CD4-positive, alpha-beta T cell (primary cell): Measurements from ENCODE around the gene SKIC2. TPM values are rescaled to one million over a fixed set of nuclear protein-coding genes. Genes with fewer than 3 reads are reported as not detected.
"Not testable (repeated sequence)": the region's sequence is repeated elsewhere in the genome, so short reads cannot be mapped to it uniquely, and the experiment has no call there.

Experiments
- ATAC-seq: fragments of 200-7000 bp; cut with Tn5 transposase; one replicate; pipeline ENCODE4 v1.10.0; 2022; ENCODE audit warnings: mild to moderate bottlenecking; ENCODE audit not compliant: poor library complexity
- CTCF ChIA-PET: fragments of 350-600 bp; sonication (Branson Sonifier 250); formaldehyde crosslinking; loops from one replicate; lab custom pipeline; 2021; ENCODE audit warnings: antibody characterized with exemption, inconsistent platforms; lab: Charles Lee
- POLR2A ChIA-PET: fragments of 350-600 bp; sonication (Branson Sonifier 250); formaldehyde crosslinking; loops from one replicate; lab custom pipeline; 2021; ENCODE audit warnings: antibody characterized with exemption, inconsistent platforms; lab: Charles Lee
- DNase-seq, 14 experiments: peaks; one replicate each; pipeline ENCODE4 v3.0.0-alpha.2; 2013 to 2020; ENCODE audit warnings: mixed read lengths in 2 of 14
- H3K27ac ChIP-seq, 2 donors: one replicate each; pipeline versions ENCODE4 v1.5.1 to v1.7.0; 2013; ENCODE audit warnings: low read length in 2 of 2, low read depth in 1 of 2, mild to moderate bottlenecking in 1 of 2
- H3K27me3 ChIP-seq, 2 experiments: 1 replicate in 1 of 2; 2 replicates in 1 of 2; pipeline versions ENCODE4 v1.6.1 to v1.7.0; 2013; ENCODE audit warnings: low read length in 2 of 2, control low read depth in 1 of 2, mild to moderate bottlenecking in 1 of 2, moderate library complexity in 1 of 2; ENCODE audit not compliant: insufficient read depth in 2 of 2, control insufficient read depth in 1 of 2
- H3K36me3 ChIP-seq: one replicate; pipeline ENCODE4 v1.6.1; 2013; ENCODE audit warnings: low read length, control low read depth; ENCODE audit not compliant: insufficient read depth
- H3K4me1 ChIP-seq: one replicate; pipeline ENCODE4 v1.6.1; 2013; ENCODE audit warnings: low read length, control low read depth; ENCODE audit not compliant: insufficient read depth
- H3K4me3 ChIP-seq: one replicate; pipeline ENCODE4 v1.5.1; 2013; ENCODE audit warnings: mild to moderate bottlenecking, low read length, moderate library complexity
- H3K9me3 ChIP-seq, 2 experiments: 1 replicate in 1 of 2; 2 replicates in 1 of 2; pipeline versions ENCODE4 v1.6.1 to v1.7.0; 2013; ENCODE audit warnings: low read length in 2 of 2, mild to moderate bottlenecking in 2 of 2, control low read depth in 1 of 2, moderate library complexity in 1 of 2; ENCODE audit not compliant: control insufficient read depth in 1 of 2, insufficient read depth in 1 of 2
- H3K27ac Mint-ChIP-seq: one replicate; pipeline ENCODE4 v1.8.0; 2020; ENCODE audit warnings: mixed read lengths
- H3K27me3 Mint-ChIP-seq: one replicate; pipeline ENCODE4 v1.8.0; 2021; ENCODE audit warnings: mixed read lengths
- H3K36me3 Mint-ChIP-seq: one replicate; pipeline ENCODE4 v1.8.0; 2021; ENCODE audit warnings: low read depth, mixed read lengths
- H3K4me1 Mint-ChIP-seq: one replicate; pipeline ENCODE4 v1.8.0; 2021; ENCODE audit warnings: low read depth, mixed read lengths
- H3K4me3 Mint-ChIP-seq: one replicate; pipeline ENCODE4 v1.8.0; 2020; ENCODE audit warnings: mild to moderate bottlenecking, mixed read lengths
- H3K9me3 Mint-ChIP-seq: one replicate; pipeline ENCODE4 v1.8.0; 2020; ENCODE audit warnings: mixed read lengths
- CTCF ChIP-seq: fragments of 200-600 bp; IDR thresholded peaks from one replicate; pipeline ENCODE4 v1.8.0; 2022; ENCODE audit warnings: antibody characterized with exemption, mild to moderate bottlenecking
- intact Hi-C, 2 experiments: fragments of 100-400 bp; cut with DNase I in 1 of 2; cut with micrococcal nuclease in 1 of 2; formaldehyde crosslinking; loops; one replicate each; pipeline versions ENCODE4 v1.15.1 to v1.9.0; 2023 to 2025; cut with DNase I, micrococcal nuclease
- total RNA-seq, 174 experiments: library from RNA in 2 of 174; stranded (reverse) in 2 of 174; gene quantifications; one replicate each; pipeline ENCODE4 v1.2.3 and lab custom pipeline; 2021 to 2026

SKIC2 gene
- total RNA-seq, 2 experiments from 2014 or later = 133 to 141 TPM

GRCh38 chr6:31977816-31978431, 18.9 kb downstream of the SKIC2 start:
- no peak overlapping the region for H3K4me3 Mint-ChIP-seq

GRCh38 chr6:31978831-31979230, 19.9 kb downstream of the SKIC2 start:
- no peak for DNase-seq
- Mint-ChIP-seq H3K9me3 (no peaks in the 10 kb centered on the region), H3K4me3 (peak overlapping the region; percentile 20), H3K27me3 (no peaks in the 10 kb centered on the region), H3K27ac (peak overlapping the region; percentile 80), H3K36me3 (peaks cover 4% of the 10 kb centered on the region), H3K4me1 (peaks cover 18% of the 10 kb centered on the region)
- POLR2A ChIA-PET = no interaction called here
- no peak for TF ChIP-seq CTCF
- CTCF ChIA-PET = no interaction called here
- intact Hi-C loops = loop anchor here in 1 of 2 experiments (10.0 kb wide), 2 partner anchors 196 to 824 kb away; partner anchors contain the start of genes AGPAT1, CCHCR1, RNF5 and TCF19
- no peaks in the 10 kb centered on the region for H3K27me3 ChIP-seq
- H3K4me3 ChIP-seq = no peak overlapping the region
- no peaks in the 10 kb centered on the region for H3K36me3 ChIP-seq
- no peaks in the 10 kb centered on the region for H3K9me3 ChIP-seq
- ATAC-seq = no peak
- H3K27ac ChIP-seq = peak overlapping the region; percentile 35 to 60
- peaks cover 15% of the 10 kb centered on the region for H3K4me1 ChIP-seq

More at GRCh38 chr6:31977816-31978431, 18.9 kb downstream of the SKIC2 start:
- Mint-ChIP-seq H3K4me1 (peaks cover 27% of the 10 kb centered on the region), H3K36me3 (peaks cover 10% of the 10 kb centered on the region), H3K27ac (peak overlapping the region; percentile 80), H3K27me3 (no peaks in the 10 kb centered on the region), H3K9me3 (no peaks in the 10 kb centered on the region)
- intact Hi-C loops = loop anchor here in 1 of 2 experiments (10.0 kb wide), 2 partner anchors 197 to 823 kb away; partner anchors contain the start of genes AGPAT1, CCHCR1, RNF5 and TCF19
- ChIA-PET POLR2A (no interaction called here), CTCF (no interaction called here)
- Histone ChIP-seq H3K27ac (no peak overlapping the region), H3K27me3 (no peaks in the 10 kb centered on the region), H3K4me3 (no peak overlapping the region), H3K9me3 (no peaks in the 10 kb centered on the region), H3K36me3 (no peaks in the 10 kb centered on the region), H3K4me1 (peaks cover 20% of the 10 kb centered on the region)
- TF ChIP-seq CTCF = no peak
- DNase-seq (no peak), ATAC-seq (no peak)

- Histone ChIP-seq H3K9me3 (no peaks in the 10 kb centered on the region), H3K27me3 (no peaks in the 10 kb centered on the region), H3K4me1 (peaks cover 15% of the 10 kb centered on the region), H3K4me3 (no peak overlapping the region), H3K36me3 (no peaks in the 10 kb centered on the region), H3K27ac (peak overlapping the region; percentile 29)
- peak in 2 of 14 experiments; percentile 20 to 29 for DNase-seq
- Mint-ChIP-seq H3K4me3 (no peak overlapping the region), H3K27ac (peak overlapping the region; percentile 80), H3K9me3 (no peaks in the 10 kb centered on the region), H3K27me3 (no peaks in the 10 kb centered on the region), H3K36me3 (peaks cover 4% of the 10 kb centered on the region), H3K4me1 (peaks cover 17% of the 10 kb centered on the region)
- no peak for ATAC-seq
- ChIA-PET CTCF (no interaction called here), POLR2A (interaction anchor here (1.3 kb wide), 1 partner anchor 8 kb away, joined by 3 read pairs; the partner anchor contains the start of gene DXO)
- intact Hi-C loops = loop anchor here in 1 of 2 experiments (10.0 kb wide), 2 partner anchors 195 to 825 kb away; partner anchors contain the start of genes AGPAT1, CCHCR1, RNF5 and TCF19
- no peak for TF ChIP-seq CTCF
These were observed 20.4 kb downstream of the SKIC2 start for GRCh38 chr6:31979238-31979898.

DNA sequence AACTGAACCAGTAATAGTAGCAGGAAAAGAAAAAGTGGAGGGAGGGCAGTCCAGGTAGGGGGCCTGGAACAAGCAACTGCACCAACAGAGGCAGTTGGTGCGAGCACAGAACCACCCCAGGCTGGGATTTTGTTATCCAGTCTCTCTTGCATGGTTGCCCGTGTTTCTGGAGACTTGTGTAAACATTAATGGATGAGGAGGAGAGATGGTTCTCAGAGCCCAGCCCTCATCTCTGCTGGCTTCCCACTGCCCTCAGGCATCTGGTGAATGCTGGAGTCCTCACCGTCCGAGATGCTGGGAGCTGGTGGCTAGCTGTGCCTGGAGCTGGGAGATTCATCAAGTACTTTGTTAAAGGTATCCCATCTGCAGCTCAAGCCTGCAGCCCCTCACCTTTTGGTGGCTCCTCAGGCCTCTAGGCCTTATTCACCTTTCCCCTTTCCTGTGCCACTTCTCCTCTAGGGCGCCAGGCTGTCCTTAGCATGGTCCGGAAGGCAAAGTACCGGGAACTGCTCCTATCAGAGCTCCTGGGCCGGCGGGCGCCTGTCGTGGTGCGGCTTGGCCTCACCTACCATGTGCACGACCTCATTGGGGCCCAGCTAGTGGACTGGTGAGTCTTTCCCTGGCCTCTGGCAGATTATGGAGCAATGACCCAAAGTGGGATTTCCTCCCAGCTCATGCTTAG, 21.4 kb downstream of the SKIC2 start:
- H3K9me3 Mint-ChIP-seq, CTCF ChIA-PET, H3K36me3 ChIP-seq, H3K4me3 ChIP-seq, H3K36me3 Mint-ChIP-seq, H3K4me3 Mint-ChIP-seq, DNase-seq, H3K27me3 Mint-ChIP-seq, H3K9me3 ChIP-seq, intact Hi-C loops, H3K27me3 ChIP-seq, ATAC-seq, H3K27ac ChIP-seq: not testable (repeated sequence)
- POLR2A ChIA-PET = interaction anchor here (1.3 kb wide), 1 partner anchor 9 kb away, joined by 3 read pairs; the partner anchor contains the start of gene DXO
- peaks cover 17% of the 10 kb centered on the region for H3K4me1 Mint-ChIP-seq
- H3K4me1 ChIP-seq = peaks cover 15% of the 10 kb centered on the region
- peak overlapping the region; percentile 80 for H3K27ac Mint-ChIP-seq
